HTR-8/SVneo (cell line): ENCODE data around the gene TOR1AIP1.
A peak's percentile ranks its signal among the peaks of the same experiment; 100 is the strongest.
"Not testable (repeated sequence)": the region's sequence is repeated elsewhere in the genome, so short reads cannot be mapped to it uniquely, and the experiment has no call there.

Experiments
- DNase-seq: peaks from one replicate; pipeline ENCODE4 v3.0.0; 2011; ENCODE audit warnings: low spot score, mixed read lengths; ENCODE audit not compliant: insufficient read length
- FAIRE-seq: peaks from 2 replicates; lab custom pipeline; 2011; peaks lifted over from hg19 to GRCh38; lab: Jason Lieb, UNC

Gene TOR1AIP1

GRCh38 chr1:179929955-179930798, 48.1 kb downstream of the TOR1AIP1 start:
- DNase-seq (no peak), FAIRE-seq (no peak)

GRCh38 chr1:179930867-179931266, 48.8 kb downstream of the TOR1AIP1 start:
- no peak for DNase-seq
- FAIRE-seq = no peak

GRCh38 chr1:179933219-179933618, 51.1 kb downstream of the TOR1AIP1 start:
- DNase-seq = no peak

GRCh38 chr1:179935909-179936496, 53.9 kb downstream of the TOR1AIP1 start:
- FAIRE-seq (no peak), DNase-seq (no peak)

More at GRCh38 chr1:179933219-179933618, 51.1 kb downstream of the TOR1AIP1 start:
- no peak for FAIRE-seq

GRCh38 chr1:179937668-179938254, 55.7 kb downstream of the TOR1AIP1 start:
- DNase-seq = no peak
- no peak for FAIRE-seq

GRCh38 chr1:179938752-179939151, 56.7 kb downstream of the TOR1AIP1 start:
- FAIRE-seq (no peak), DNase-seq (no peak)

- FAIRE-seq (no peak), DNase-seq (no peak)
Measured at GRCh38 chr1:179939941-179940340, 57.9 kb downstream of the TOR1AIP1 start.

- DNase-seq = no peak
- no peak for FAIRE-seq
Measured at GRCh38 chr1:179941454-179941853, 59.4 kb downstream of the TOR1AIP1 start.

GRCh38 chr1:179950651-179951050, 68.6 kb downstream of the TOR1AIP1 start:
- FAIRE-seq = no peak
- no peak for DNase-seq

- FAIRE-seq (no peak), DNase-seq (no peak)
Measured at GRCh38 chr1:179951383-179952144, 69.5 kb downstream of the TOR1AIP1 start.

- FAIRE-seq = no peak
- DNase-seq = no peak
Measured at GRCh38 chr1:179952186-179952585, 70.1 kb downstream of the TOR1AIP1 start.

- DNase-seq = peak; percentile 37
- FAIRE-seq = no peak
Measured at GRCh38 chr1:179953974-179954492, 71.9 kb downstream of the TOR1AIP1 start.

GRCh38 chr1:179954493-179955286, 72.6 kb downstream of the TOR1AIP1 start, which contains the start of gene CEP350:
Gene CEP350 (plus strand): TSS chr1:179954810. CDS start chr1:179986182, 31,372 bp downstream.
- DNase-seq (peak; percentile 92), FAIRE-seq (peak; percentile 97)

- peak; percentile 10 for DNase-seq
- FAIRE-seq = no peak
Measured at GRCh38 chr1:179955287-179955680, 73.2 kb downstream of the TOR1AIP1 start.

- DNase-seq = no peak
- FAIRE-seq = no peak
Measured at GRCh38 chr1:179955731-179956130, 73.6 kb downstream of the TOR1AIP1 start.

GRCh38 chr1:179958359-179958758, 76.3 kb downstream of the TOR1AIP1 start:
- DNase-seq (no peak), FAIRE-seq (no peak)

GRCh38 chr1:179962168-179962567, 80.1 kb downstream of the TOR1AIP1 start:
- not testable (repeated sequence) for FAIRE-seq, DNase-seq

GRCh38 chr1:179966551-179966950, 84.5 kb downstream of the TOR1AIP1 start:
- FAIRE-seq (no peak), DNase-seq (no peak)

GRCh38 chr1:179968284-179968993, 86.4 kb downstream of the TOR1AIP1 start:
- FAIRE-seq = no peak
- no peak for DNase-seq
